CD8-positive, alpha-beta memory T cell (primary cell): Measurements from ENCODE around the gene EEF1A2. TPM values are rescaled to one million over a fixed set of nuclear protein-coding genes. Genes with fewer than 3 reads are reported as not detected.

Source experiments
- CTCF ChIA-PET: fragments of 350-600 bp; sonication (Branson Sonifier 250); formaldehyde crosslinking; loops from one replicate; lab custom pipeline; 2021; ENCODE audit warnings: antibody characterized with exemption; lab: Charles Lee
- POLR2A ChIA-PET: fragments of 350-600 bp; sonication (Branson Sonifier 250); formaldehyde crosslinking; loops from one replicate; lab custom pipeline; 2021; ENCODE audit warnings: antibody characterized with exemption; lab: Charles Lee
- DNase-seq, 5 donors: peaks; one replicate each; pipeline versions ENCODE4 v3.0.0 to v3.0.0-alpha.2; 2020 to 2022; ENCODE audit warnings: mixed read lengths in 1 of 5
- H3K27ac ChIP-seq: one replicate; pipeline ENCODE4 v1.7.0; 2013; ENCODE audit warnings: low read depth, mild to moderate bottlenecking, low read length, moderate library complexity
- H3K27me3 ChIP-seq: 2 replicates; pipeline ENCODE4 v1.7.0; 2013; ENCODE audit warnings: low read length, mild to moderate bottlenecking; ENCODE audit not compliant: insufficient read depth, poor library complexity, severe bottlenecking
- H3K36me3 ChIP-seq: 2 replicates; pipeline ENCODE4 v1.7.0; 2013; ENCODE audit warnings: mild to moderate bottlenecking, low read length, moderate library complexity; ENCODE audit not compliant: insufficient read depth
- H3K4me1 ChIP-seq: 2 replicates; pipeline ENCODE4 v1.7.0; 2013; ENCODE audit warnings: mild to moderate bottlenecking, low read length, moderate library complexity; ENCODE audit not compliant: insufficient read depth
- H3K4me3 ChIP-seq: 2 replicates; pipeline ENCODE4 v1.7.0; 2013; ENCODE audit warnings: mild to moderate bottlenecking, low read length
- H3K9me3 ChIP-seq: 2 replicates; pipeline ENCODE4 v1.7.0; 2013; ENCODE audit warnings: mild to moderate bottlenecking, low read length
- H3K27ac Mint-ChIP-seq, 8 donors: one replicate each; pipeline ENCODE4 v1.8.0; 2020 to 2021; ENCODE audit warnings: mixed read lengths in 8 of 8, mild to moderate bottlenecking in 6 of 8, inconsistent platforms in 3 of 8, moderate library complexity in 3 of 8
- H3K27me3 Mint-ChIP-seq, 2 donors: one replicate each; pipeline ENCODE4 v1.8.0; 2020 to 2021; ENCODE audit warnings: mixed read lengths in 2 of 2, mild to moderate bottlenecking in 1 of 2, moderate library complexity in 1 of 2
- H3K36me3 Mint-ChIP-seq, 3 donors: one replicate each; pipeline ENCODE4 v1.8.0; 2020 to 2021; ENCODE audit warnings: mixed read lengths in 3 of 3, inconsistent platforms in 1 of 3, mild to moderate bottlenecking in 1 of 3
- H3K4me1 Mint-ChIP-seq, 3 donors: one replicate each; pipeline ENCODE4 v1.8.0; 2020 to 2021; ENCODE audit warnings: mixed read lengths in 3 of 3, inconsistent platforms in 1 of 3, mild to moderate bottlenecking in 1 of 3
- H3K4me3 Mint-ChIP-seq, 7 donors: one replicate each; pipeline ENCODE4 v1.8.0; 2020 to 2021; ENCODE audit warnings: mixed read lengths in 7 of 7, mild to moderate bottlenecking in 6 of 7, moderate library complexity in 4 of 7, inconsistent platforms in 2 of 7
- H3K9me3 Mint-ChIP-seq, 5 donors: one replicate each; pipeline ENCODE4 v1.8.0; 2020 to 2022; ENCODE audit warnings: mixed read lengths in 5 of 5, mild to moderate bottlenecking in 3 of 5, moderate library complexity in 2 of 5, inconsistent platforms in 1 of 5
- polyA plus RNA-seq: library from polyadenylated mRNA; unstranded; fragments of 300-500 nt; fragmentation: Illumina TruSeq; gene quantifications from one replicate; pipeline ENCODE4 v1.2.3, GENCODE V29; 2021
- total RNA-seq, 2 experiments: library from RNA; stranded (reverse); gene quantifications; one replicate each; pipeline ENCODE4 v1.2.3, GENCODE V29; 2021

The EEF1A2 gene
- total and polyA plus RNA-seq, 3 experiments from 2014 or later: 0.17 to 0.20 TPM; not detected in 1

DNA sequence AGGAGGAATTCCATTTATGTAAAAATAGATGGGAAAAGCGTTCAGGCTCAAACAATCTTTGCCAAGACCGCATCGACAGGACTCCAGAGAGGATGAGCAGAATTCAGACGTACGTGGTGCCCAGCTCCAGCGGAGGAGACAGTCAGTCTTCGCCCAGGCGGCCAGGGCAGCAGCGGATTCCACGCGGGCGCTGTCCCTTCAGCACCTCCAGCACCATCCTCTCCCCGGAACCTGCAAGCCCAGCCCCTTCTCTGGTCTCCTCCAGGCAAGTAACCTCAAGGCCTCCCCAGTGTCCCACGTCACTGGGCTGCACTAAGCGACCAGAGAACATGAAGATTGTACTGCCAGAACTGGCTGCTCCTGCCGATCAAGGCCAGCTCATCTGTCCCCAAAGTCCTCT lies 23.7 kb downstream of the EEF1A2 start:
- no peaks in the 10 kb centered on the region for H3K9me3 Mint-ChIP-seq
- H3K4me1 Mint-ChIP-seq: peaks cover 5 to 11% (median 8%) of the 10 kb centered on the region in 3 donors
- ChIA-PET CTCF (interaction anchor here (1.3 kb wide), 1 partner anchor 34 kb away, joined by 3 read pairs; no protein-coding TSS in a partner anchor), POLR2A (no interaction called here)
- H3K9me3 ChIP-seq: no peaks in the 10 kb centered on the region
- no peak overlapping the region for H3K27ac ChIP-seq
- no peaks in the 10 kb centered on the region for H3K36me3 Mint-ChIP-seq
- no peak overlapping the region for H3K4me3 ChIP-seq
- H3K27ac Mint-ChIP-seq: peak overlapping the region in 1 of 8 donors; percentile 24
- DNase-seq: no peak
- no peaks in the 10 kb centered on the region for H3K4me1 ChIP-seq
- peak overlapping the region in 1 of 7 donors; percentile 32 for H3K4me3 Mint-ChIP-seq
- peaks cover 18% of the 10 kb centered on the region for H3K27me3 ChIP-seq
- H3K36me3 ChIP-seq: no peaks in the 10 kb centered on the region
- H3K27me3 Mint-ChIP-seq: peaks cover 31 to 46% of the 10 kb centered on the region in 2 donors

DNA sequence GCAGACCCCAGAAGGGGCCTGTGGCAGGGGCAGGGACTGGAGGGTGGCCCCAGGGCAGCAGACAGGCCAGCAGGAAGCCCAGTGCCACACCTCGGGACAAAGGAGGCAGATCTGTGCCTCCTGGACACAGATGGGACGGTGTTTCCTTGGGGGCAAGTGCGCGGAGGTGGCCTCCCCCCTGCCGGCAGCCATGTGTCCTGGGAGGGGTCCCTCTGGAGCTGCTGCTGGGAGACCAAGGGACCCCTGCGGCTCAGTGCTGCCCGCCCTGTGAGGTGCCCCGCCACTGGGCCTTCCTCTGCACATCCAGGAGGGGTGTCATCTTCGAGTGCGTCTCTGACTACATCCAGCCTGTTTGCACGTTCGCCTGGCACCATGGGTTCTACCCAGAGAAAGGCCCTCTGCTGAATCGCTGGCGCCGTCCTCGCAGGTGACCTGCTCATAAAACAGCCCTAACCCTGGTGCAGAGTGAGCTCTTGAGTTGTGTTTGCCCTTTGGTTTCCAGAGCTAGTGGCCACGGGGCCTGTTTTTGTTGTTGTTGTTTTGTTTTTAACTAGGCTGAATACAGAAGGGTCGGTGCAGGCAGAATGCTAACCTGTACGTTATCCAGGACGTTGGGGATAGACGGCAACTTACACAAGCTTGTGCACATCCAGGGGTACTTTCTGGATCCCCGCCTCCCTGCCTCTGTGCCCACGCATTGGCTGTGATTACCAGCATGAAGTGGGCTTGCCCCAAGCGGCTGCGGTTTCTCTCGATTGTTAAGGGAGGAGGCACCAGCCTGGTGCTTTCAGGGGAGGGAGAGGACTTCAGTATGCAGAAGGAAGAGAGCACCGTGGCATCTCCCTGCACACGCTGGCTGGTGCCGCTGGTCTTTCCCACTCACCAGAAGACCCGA lies 25.1 kb downstream of the EEF1A2 start:
- H3K4me1 ChIP-seq: no peaks in the 10 kb centered on the region
- no peak for DNase-seq
- H3K27ac ChIP-seq: no peak overlapping the region
- H3K36me3 ChIP-seq: no peaks in the 10 kb centered on the region
- H3K4me1 Mint-ChIP-seq: peaks cover 6 to 12% (median 8%) of the 10 kb centered on the region in 3 donors
- no peak overlapping the region for H3K4me3 ChIP-seq
- H3K27me3 ChIP-seq: peaks cover 18% of the 10 kb centered on the region
- H3K27ac Mint-ChIP-seq: no peak overlapping the region
- CTCF ChIA-PET: no interaction called here
- H3K27me3 Mint-ChIP-seq: peaks cover 26 to 44% of the 10 kb centered on the region in 2 donors
- H3K36me3 Mint-ChIP-seq: no peaks in the 10 kb centered on the region
- POLR2A ChIA-PET: no interaction called here
- H3K4me3 Mint-ChIP-seq: peak overlapping the region in 4 of 7 donors; percentile 20 to 57 (median 43)
- H3K9me3 Mint-ChIP-seq: no peaks in the 10 kb centered on the region
- H3K9me3 ChIP-seq: no peaks in the 10 kb centered on the region

DNA sequence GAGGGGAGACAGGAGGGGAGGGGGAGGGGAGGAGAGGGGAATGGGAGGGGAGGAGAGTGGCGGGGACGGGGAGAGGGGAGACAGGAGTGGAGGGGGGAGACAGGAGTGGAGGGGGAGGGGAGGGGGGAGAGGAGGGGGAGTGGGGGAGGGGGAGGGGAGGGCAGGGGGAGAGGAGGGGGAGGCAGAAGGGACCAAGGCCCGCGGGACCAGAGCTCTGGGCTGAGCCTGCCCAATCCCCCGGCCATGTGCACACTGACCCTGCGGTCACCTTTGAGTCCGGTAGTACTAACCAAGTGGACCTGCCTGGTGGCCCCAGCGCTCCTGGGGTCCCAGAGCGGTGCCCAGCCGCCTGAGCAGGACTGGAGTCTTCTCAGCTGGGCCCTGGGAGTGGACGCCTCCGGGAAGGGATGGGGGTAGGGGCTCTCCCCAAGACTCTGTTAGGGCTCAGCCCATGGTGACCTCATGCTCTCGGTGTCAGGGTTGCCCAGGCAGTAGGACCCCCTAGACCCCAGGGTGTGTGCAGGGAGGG lies 26.0 kb downstream of the EEF1A2 start:
- ChIA-PET POLR2A (no interaction called here), CTCF (no interaction called here)
- Mint-ChIP-seq H3K36me3 (no peaks in the 10 kb centered on the region), H3K4me3 (no peak overlapping the region), H3K27me3 (peaks cover 29 to 37% of the 10 kb centered on the region in 2 donors), H3K27ac (no peak overlapping the region), H3K9me3 (no peaks in the 10 kb centered on the region), H3K4me1 (peaks cover 6 to 12% (median 8%) of the 10 kb centered on the region in 3 donors)
- Histone ChIP-seq H3K27ac (no peak overlapping the region), H3K27me3 (peaks cover 18% of the 10 kb centered on the region), H3K4me1 (no peaks in the 10 kb centered on the region), H3K36me3 (no peaks in the 10 kb centered on the region), H3K4me3 (no peak overlapping the region), H3K9me3 (no peaks in the 10 kb centered on the region)
- DNase-seq: no peak

DNA sequence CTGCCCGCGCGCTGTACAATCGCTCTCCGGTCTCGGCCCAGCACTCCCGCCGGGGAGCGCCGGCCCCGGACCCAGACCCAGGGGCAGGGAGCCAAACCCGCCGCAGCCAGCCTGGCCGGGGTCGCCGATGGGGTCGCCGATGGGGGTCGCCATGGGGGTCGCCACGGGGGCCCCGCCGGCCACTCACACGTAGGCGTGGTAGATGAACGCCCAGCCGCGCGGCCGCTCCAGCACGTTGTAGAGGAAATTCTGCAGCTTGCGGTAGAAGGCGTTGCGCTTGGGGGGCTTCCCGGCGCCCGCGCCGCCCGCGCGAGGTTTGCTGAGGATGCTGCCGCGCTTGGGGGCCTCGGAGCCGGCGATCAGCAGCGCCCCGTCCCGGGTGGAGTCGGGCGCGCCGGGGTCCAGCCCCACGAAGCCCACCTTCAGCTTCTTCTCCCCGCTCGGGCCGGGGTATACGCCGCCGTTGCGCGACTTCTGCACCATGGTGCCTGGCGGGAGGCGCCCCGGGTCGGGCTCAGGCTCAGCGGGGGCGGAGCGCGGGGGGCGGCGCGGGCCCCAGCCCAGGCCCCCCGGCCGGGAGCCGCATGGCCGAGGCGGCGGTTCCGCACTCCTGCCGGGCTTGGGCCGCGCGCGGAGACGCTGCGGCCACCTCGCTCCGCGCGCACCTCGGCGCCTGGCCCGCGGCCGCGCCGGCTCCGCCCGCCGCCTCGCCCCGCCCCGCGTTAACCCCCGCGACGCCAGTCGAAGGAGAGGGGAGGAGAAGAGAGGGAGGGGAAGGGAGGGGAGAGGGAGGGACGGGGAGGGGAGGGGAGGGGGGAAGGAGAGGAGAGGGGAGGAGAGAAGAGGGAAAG lies 26.7 kb downstream of the EEF1A2 start, which contains the start of gene KCNQ2:
TSS of gene KCNQ2 (minus strand) at position 675 of the 851 bp plus-strand sequence. CDS start at position 483, 192 bp downstream.
- no peak within 1 kb of the TSS for H3K4me3 ChIP-seq
- peaks cover 18% of the 10 kb centered on the region for H3K27me3 ChIP-seq
- Mint-ChIP-seq H3K27me3 (peaks cover 22 to 37% of the 10 kb centered on the region in 2 donors), H3K4me1 (peaks cover 6 to 12% (median 8%) of the 10 kb centered on the region in 3 donors), H3K9me3 (no peaks in the 10 kb centered on the region), H3K4me3 (no peak within 1 kb of the TSS), H3K36me3 (no peaks in the 10 kb centered on the region), H3K27ac (no peak within 1 kb of the TSS)
- no peaks in the 10 kb centered on the region for H3K36me3 ChIP-seq
- H3K9me3 ChIP-seq: no peaks in the 10 kb centered on the region
- DNase-seq: no peak
- no peaks in the 10 kb centered on the region for H3K4me1 ChIP-seq
- POLR2A ChIA-PET: no interaction called here
- H3K27ac ChIP-seq: no peak within 1 kb of the TSS
- CTCF ChIA-PET: no interaction called here

DNA sequence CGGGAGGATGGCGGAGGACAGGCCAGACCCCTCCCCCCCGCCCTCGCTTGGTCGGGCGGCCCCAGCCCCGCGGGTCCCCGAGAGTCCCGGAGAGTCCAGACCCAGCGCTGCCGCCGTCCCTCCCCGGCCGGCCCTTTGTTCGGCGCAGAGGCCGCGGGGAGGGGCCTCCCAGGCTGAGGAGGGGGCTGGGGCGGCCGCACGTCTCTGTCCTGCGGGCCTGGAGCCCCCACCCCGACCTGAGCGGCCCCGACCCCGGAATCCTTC lies 27.2 kb downstream of the EEF1A2 start:
- peaks cover 18% of the 10 kb centered on the region for H3K27me3 ChIP-seq
- DNase-seq: no peak
- H3K27ac ChIP-seq: no peak overlapping the region
- H3K9me3 ChIP-seq: no peaks in the 10 kb centered on the region
- H3K36me3 ChIP-seq: no peaks in the 10 kb centered on the region
- no peaks in the 10 kb centered on the region for H3K9me3 Mint-ChIP-seq
- CTCF ChIA-PET: no interaction called here
- H3K36me3 Mint-ChIP-seq: no peaks in the 10 kb centered on the region
- H3K4me3 Mint-ChIP-seq: no peak overlapping the region
- H3K27me3 Mint-ChIP-seq: peaks cover 19 to 35% of the 10 kb centered on the region in 2 donors
- peaks cover 6 to 12% (median 8%) of the 10 kb centered on the region in 3 donors for H3K4me1 Mint-ChIP-seq
- H3K4me3 ChIP-seq: no peak overlapping the region
- H3K4me1 ChIP-seq: no peaks in the 10 kb centered on the region
- POLR2A ChIA-PET: no interaction called here
- H3K27ac Mint-ChIP-seq: no peak overlapping the region

DNA sequence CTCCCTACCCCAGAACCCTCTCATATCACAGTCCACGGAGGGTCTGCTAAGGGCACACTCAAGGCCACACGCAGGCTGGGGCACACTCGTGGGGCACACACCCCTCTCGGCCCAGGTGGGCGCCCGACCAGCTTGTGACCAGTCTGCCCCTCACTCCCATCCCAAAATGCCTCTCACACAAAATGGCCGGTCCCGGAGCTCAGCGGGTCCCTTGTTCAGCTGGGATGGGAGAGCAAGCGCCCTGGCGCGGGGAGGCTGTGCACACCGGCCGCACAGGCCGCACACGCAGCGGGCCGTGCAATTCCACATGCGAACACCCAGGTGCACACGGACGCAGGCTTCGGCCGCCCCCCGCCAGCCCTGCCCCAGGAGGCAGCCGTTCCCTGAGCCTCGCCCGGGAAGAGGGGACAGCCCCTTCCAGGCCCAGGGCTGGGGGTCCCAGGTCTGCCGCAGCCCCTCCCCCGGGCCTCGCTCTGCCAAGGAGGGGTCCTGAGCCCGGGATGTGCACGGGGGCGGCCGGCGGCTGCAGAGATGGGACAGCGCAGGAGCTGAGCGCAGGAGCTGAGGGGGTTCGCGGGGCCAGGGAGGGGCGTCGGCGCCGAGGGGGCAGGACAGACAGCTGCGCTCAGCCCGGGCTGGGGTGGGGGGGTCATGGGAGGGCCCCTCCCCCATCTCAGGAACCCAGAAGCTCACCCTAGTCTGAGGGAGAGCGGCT lies 27.7 kb downstream of the EEF1A2 start:
- H3K4me1 Mint-ChIP-seq: peaks cover 6 to 12% (median 8%) of the 10 kb centered on the region in 3 donors
- DNase-seq: no peak
- peak overlapping the region in 1 of 7 donors; percentile 22 for H3K4me3 Mint-ChIP-seq
- POLR2A ChIA-PET: no interaction called here
- H3K4me1 ChIP-seq: no peaks in the 10 kb centered on the region
- peaks cover 18% of the 10 kb centered on the region for H3K27me3 ChIP-seq
- H3K27ac ChIP-seq: no peak overlapping the region
- no peaks in the 10 kb centered on the region for H3K36me3 Mint-ChIP-seq
- H3K4me3 ChIP-seq: no peak overlapping the region
- H3K27ac Mint-ChIP-seq: no peak overlapping the region
- no peaks in the 10 kb centered on the region for H3K9me3 ChIP-seq
- no peaks in the 10 kb centered on the region for H3K36me3 ChIP-seq
- CTCF ChIA-PET: no interaction called here
- no peaks in the 10 kb centered on the region for H3K9me3 Mint-ChIP-seq
- H3K27me3 Mint-ChIP-seq: peaks cover 19 to 35% of the 10 kb centered on the region in 2 donors

DNA sequence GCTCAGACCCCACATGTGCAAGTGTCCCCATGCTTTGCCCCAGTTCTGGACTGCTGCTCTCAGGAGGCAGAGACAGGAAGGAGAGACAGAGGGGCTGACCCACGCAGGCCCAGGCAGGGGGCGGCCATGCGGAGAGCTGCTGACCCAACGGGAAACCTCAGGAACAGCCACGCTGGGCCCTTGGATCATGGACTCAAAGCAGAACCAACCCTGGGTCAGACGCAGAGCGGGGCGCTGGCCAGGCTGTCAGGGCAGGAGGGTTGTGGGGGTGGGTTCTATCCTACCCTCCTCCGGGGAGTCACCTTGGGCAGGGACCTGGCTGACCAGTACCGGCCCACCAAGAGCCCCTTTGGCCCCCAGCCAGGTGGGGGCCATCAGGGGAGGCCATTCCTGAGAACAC lies 28.5 kb downstream of the EEF1A2 start:
- H3K36me3 Mint-ChIP-seq: no peaks in the 10 kb centered on the region
- ChIA-PET POLR2A (no interaction called here), CTCF (no interaction called here)
- H3K27ac Mint-ChIP-seq: no peak overlapping the region
- Histone ChIP-seq H3K27me3 (peaks cover 16% of the 10 kb centered on the region), H3K4me3 (no peak overlapping the region), H3K27ac (no peak overlapping the region), H3K36me3 (no peaks in the 10 kb centered on the region), H3K9me3 (no peaks in the 10 kb centered on the region), H3K4me1 (no peaks in the 10 kb centered on the region)
- peak overlapping the region in 1 of 7 donors; percentile 9 for H3K4me3 Mint-ChIP-seq
- peaks cover 6 to 12% (median 8%) of the 10 kb centered on the region in 3 donors for H3K4me1 Mint-ChIP-seq
- no peaks in the 10 kb centered on the region for H3K9me3 Mint-ChIP-seq
- no peak for DNase-seq
- peaks cover 19 to 32% of the 10 kb centered on the region in 2 donors for H3K27me3 Mint-ChIP-seq
